HT1080 (cell line): Measurements from ENCODE around the gene TLE5. TPM values are rescaled to one million over a fixed set of nuclear protein-coding genes. Genes with fewer than 3 reads are reported as not detected.
A peak's percentile ranks its signal among the peaks of the same experiment; 100 is the strongest.

Experiments used
- DNase-seq: peaks from one replicate; pipeline ENCODE4 v3.0.0-alpha.2; 2015; ENCODE audit warnings: low read depth
- polyA plus RNA-seq, 2 experiments: library from polyadenylated mRNA; depleted of rRNA; stranded (reverse); fragments of >200 nt; gene quantifications; 2 replicates each; pipeline ENCODE4 v1.2.3, GENCODE V29; 2015
- total RNA-seq: library from RNA; depleted of rRNA; stranded (reverse); fragments of >200 nt; shearing (Covaris generic); gene quantifications from 2 replicates; pipeline ENCODE4 v1.2.3, GENCODE V29; 2014; rRNA removed

Gene TLE5
- 244 and 289 TPM in 2 replicates for total RNA-seq
- polyA plus RNA-seq (2015; cell fraction: cytosol; rRNA removed) = 246 and 308 TPM in 2 replicates
- 235 and 261 TPM in 2 replicates for polyA plus RNA-seq (2015; cell fraction: nucleus; rRNA removed)

- no peak for DNase-seq
Observed at GRCh38 chr19:3062165-3063105, at the start of gene TLE5. Gene TLE5, minus strand, starts transcription at chr19:3062495. Its CDS starts 295 bp downstream, at chr19:3062200.

- no peak for DNase-seq
Observed at GRCh38 chr19:3111586-3112247, 49.4 kb upstream of the TLE5 start.

- DNase-seq = no peak
Observed at GRCh38 chr19:3110126-3110825, 48.0 kb upstream of the TLE5 start.

- DNase-seq = no peak
Observed at GRCh38 chr19:3109491-3109890, 47.2 kb upstream of the TLE5 start.

- DNase-seq = peak; percentile 50
Observed at GRCh38 chr19:3108775-3109174, 46.5 kb upstream of the TLE5 start.

GRCh38 chr19:3107658-3108057 is 45.4 kb upstream of the TLE5 start:
- DNase-seq = no peak

- no peak for DNase-seq
Observed at GRCh38 chr19:3106509-3107141, 44.3 kb upstream of the TLE5 start.

- no peak for DNase-seq
Observed at GRCh38 chr19:3105641-3106508, 43.6 kb upstream of the TLE5 start.

- no peak for DNase-seq
Observed at GRCh38 chr19:3104708-3104983, 42.4 kb upstream of the TLE5 start.

GRCh38 chr19:3102239-3103140 is 40.2 kb upstream of the TLE5 start:
- DNase-seq = no peak

- no peak for DNase-seq
Observed at GRCh38 chr19:3100747-3101730, 38.7 kb upstream of the TLE5 start.

- DNase-seq = no peak
Observed at GRCh38 chr19:3100331-3100730, 38.0 kb upstream of the TLE5 start.

- DNase-seq = no peak
Observed at GRCh38 chr19:3099347-3100145, 37.3 kb upstream of the TLE5 start.

- no peak for DNase-seq
Observed at GRCh38 chr19:3098515-3099346, 36.4 kb upstream of the TLE5 start.

GRCh38 chr19:3098141-3098514 is 35.8 kb upstream of the TLE5 start:
- no peak for DNase-seq

- no peak for DNase-seq
Observed at GRCh38 chr19:3097442-3097871, 35.2 kb upstream of the TLE5 start.
